Type B pancreatic cell (in vitro differentiated cells): ENCODE data around the gene ZNF687. TPM values are rescaled to one million over a fixed set of nuclear protein-coding genes. Genes with fewer than 3 reads are reported as not detected.

Experiments
- DNase-seq: peaks from one replicate; pipeline ENCODE4 v3.0.0; 2021; ENCODE audit warnings: mixed read lengths; ENCODE audit not compliant: unreplicated experiment; ENCODE audit errors: extremely low spot score
- H3K27ac Mint-ChIP-seq: 2 replicates; pipeline ENCODE4 v1.8.0; 2021; ENCODE audit warnings: mild to moderate bottlenecking, mixed read lengths
- H3K27me3 Mint-ChIP-seq: 2 replicates; pipeline ENCODE4 v1.8.0; 2021; ENCODE audit warnings: mixed read lengths
- H3K36me3 Mint-ChIP-seq: 2 replicates; pipeline ENCODE4 v1.8.0; 2021; ENCODE audit warnings: mixed read lengths
- H3K4me1 Mint-ChIP-seq: one replicate; pipeline ENCODE4 v1.8.0; 2021; ENCODE audit warnings: mixed read lengths; ENCODE audit not compliant: unreplicated experiment
- H3K4me3 Mint-ChIP-seq: 2 replicates; pipeline ENCODE4 v1.8.0; 2021; ENCODE audit warnings: mild to moderate bottlenecking, mixed read lengths
- H3K9me3 Mint-ChIP-seq: 2 replicates; pipeline ENCODE4 v1.8.0; 2021; ENCODE audit warnings: mixed read lengths
- CTCF ChIP-seq: fragments of 200-600 bp; sonication (generic); conservative IDR thresholded peaks from 2 replicates; pipeline ENCODE4 v1.5.0; 2021; ENCODE audit warnings: antibody characterized with exemption, mild to moderate bottlenecking
- total RNA-seq: library from RNA; stranded (reverse); gene quantifications from 2 replicates; pipeline ENCODE4 v1.2.1, GENCODE V29; 2021; ENCODE audit warnings: low replicate concordance

The ZNF687 gene
- total RNA-seq, 1 donor from 2014 or later: 31.7 TPM

DNA sequence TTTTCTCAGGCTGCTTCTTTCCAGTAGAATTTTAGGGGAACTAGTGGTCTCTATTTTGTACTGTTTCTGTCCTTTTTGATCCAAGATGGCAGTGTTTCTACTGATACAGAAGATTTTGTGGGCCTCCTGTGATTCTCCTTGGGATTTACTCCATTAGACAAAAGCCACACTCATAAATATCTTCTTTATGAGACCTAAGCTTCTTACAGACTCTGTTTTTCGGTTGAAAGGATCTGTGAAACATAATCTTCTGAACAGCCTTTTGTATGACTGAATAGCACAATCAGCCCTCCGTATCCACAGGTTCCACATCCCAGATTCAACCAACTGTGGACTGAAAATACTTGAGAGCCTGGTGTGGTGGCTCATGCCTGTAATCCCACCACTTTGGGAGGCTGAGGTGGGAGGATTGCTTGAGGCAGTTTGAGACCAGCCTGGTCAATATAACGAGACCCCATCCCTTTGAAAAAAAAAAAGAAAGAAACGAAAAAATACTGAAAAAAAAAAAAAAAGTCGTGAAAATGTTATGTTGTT lies 38.3 kb upstream of the ZNF687 start:
- no peak overlapping the region for H3K27ac Mint-ChIP-seq

DNA sequence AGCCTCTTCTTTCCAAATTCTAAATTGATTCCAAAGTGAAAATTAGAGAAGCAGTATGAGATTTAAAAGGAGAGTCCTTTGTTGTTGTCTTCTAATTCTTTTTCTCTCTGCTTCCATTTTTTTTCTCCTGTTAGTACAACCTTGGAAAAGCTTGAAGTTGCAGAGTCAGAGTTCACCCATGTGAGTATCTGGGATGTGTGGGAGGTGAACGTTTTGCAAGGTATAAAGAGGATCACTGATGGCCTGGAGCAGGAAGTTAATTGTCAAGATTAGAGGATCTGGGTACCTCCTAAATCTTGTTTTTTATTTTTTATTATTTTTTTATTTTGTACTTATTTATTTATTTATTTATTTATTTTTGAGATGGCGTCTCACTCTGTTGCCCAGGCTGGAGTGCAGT lies 35.3 kb upstream of the ZNF687 start:
- peaks cover 4% of the 10 kb centered on the region for H3K4me1 Mint-ChIP-seq
- no peaks in the 10 kb centered on the region for H3K9me3 Mint-ChIP-seq
- no peak for DNase-seq
- no peaks in the 10 kb centered on the region for H3K27me3 Mint-ChIP-seq
- TF ChIP-seq CTCF: no peak
- no peak overlapping the region for H3K4me3 Mint-ChIP-seq
- no peak overlapping the region for H3K27ac Mint-ChIP-seq
- peaks cover 38% of the 10 kb centered on the region for H3K36me3 Mint-ChIP-seq

More for the DNA sequence above, 38.3 kb upstream of the ZNF687 start:
- no peak for DNase-seq
- no peak for TF ChIP-seq CTCF
- no peaks in the 10 kb centered on the region for H3K4me1 Mint-ChIP-seq
- peaks cover 33% of the 10 kb centered on the region for H3K36me3 Mint-ChIP-seq
- no peaks in the 10 kb centered on the region for H3K27me3 Mint-ChIP-seq
- no peaks in the 10 kb centered on the region for H3K9me3 Mint-ChIP-seq
- no peak overlapping the region for H3K4me3 Mint-ChIP-seq

DNA sequence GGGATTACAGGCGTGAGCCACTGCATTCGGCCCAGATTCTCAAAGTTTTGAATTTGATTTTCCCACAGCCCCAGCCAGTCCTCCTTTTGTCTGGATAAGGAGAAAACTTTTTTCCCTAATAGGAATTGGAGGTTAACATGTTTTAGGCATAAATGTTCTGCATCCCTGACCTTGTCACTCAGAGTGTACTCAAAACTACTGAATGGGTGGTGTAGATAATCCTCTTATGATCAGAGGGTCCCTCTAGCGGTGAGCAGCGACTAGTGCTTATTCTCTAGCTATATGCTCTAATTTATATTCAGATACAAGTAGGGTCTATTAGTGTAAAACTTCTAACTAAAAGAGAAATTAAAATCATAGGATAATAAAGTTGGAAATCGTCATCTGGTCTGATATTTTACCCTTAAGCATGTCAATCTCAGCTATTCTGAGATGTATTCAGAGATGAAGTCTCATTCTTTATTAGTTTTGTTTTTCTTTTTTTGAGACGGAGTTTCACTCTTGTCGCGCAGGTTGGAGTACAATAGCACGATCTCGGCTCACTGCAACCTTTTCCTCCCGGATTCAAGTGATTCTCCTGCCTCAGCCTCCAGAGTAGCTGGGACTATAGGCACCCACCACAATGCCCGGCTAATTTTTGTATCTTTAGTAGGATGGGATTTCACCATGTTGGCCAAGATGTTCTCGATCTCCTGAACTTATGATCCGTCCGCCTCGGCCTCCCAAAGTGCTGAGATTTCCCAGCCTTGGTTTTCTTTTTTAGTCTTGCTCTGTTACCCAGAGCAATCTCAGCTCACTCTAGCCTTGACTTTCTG lies 30.2 kb upstream of the ZNF687 start:
- peaks cover 19% of the 10 kb centered on the region for H3K4me1 Mint-ChIP-seq
- H3K27ac Mint-ChIP-seq: peak overlapping the region; percentile 78
- DNase-seq: no peak
- H3K27me3 Mint-ChIP-seq: no peaks in the 10 kb centered on the region
- peak; percentile 93 for TF ChIP-seq CTCF
- H3K9me3 Mint-ChIP-seq: no peaks in the 10 kb centered on the region
- no peak overlapping the region for H3K4me3 Mint-ChIP-seq
- H3K36me3 Mint-ChIP-seq: peaks cover 20% of the 10 kb centered on the region

GRCh38 chr1:151254217-151255213 lies 27.6 kb upstream of the ZNF687 start, which contains the start of gene PSMD4:
Gene PSMD4 (plus strand): TSS chr1:151254734. CDS start chr1:151254783, 49 bp downstream.
- Mint-ChIP-seq H3K27me3 (no peaks in the 10 kb centered on the region), H3K27ac (peak within 1 kb of the TSS; percentile 98), H3K4me3 (peak within 1 kb of the TSS; percentile 99), H3K36me3 (peaks cover 12% of the 10 kb centered on the region), H3K4me1 (peaks cover 22% of the 10 kb centered on the region), H3K9me3 (no peaks in the 10 kb centered on the region)
- peak; percentile 39 for TF ChIP-seq CTCF
- DNase-seq: peak; percentile 91

GRCh38 chr1:151255381-151255780 lies 26.7 kb upstream of the ZNF687 start:
- peaks cover 8% of the 10 kb centered on the region for H3K36me3 Mint-ChIP-seq
- H3K4me1 Mint-ChIP-seq: peaks cover 22% of the 10 kb centered on the region
- H3K4me3 Mint-ChIP-seq: peak overlapping the region; percentile 99
- no peak for TF ChIP-seq CTCF
- H3K9me3 Mint-ChIP-seq: no peaks in the 10 kb centered on the region
- peak overlapping the region; percentile 98 for H3K27ac Mint-ChIP-seq
- H3K27me3 Mint-ChIP-seq: no peaks in the 10 kb centered on the region
- no peak for DNase-seq
